ENCODE measurements around the gene ADAM12.
"Not testable (repeated sequence)": the region's sequence is repeated elsewhere in the genome, so short reads cannot be mapped to it uniquely, and the experiment has no call there.

ADAM12 gene

DNA sequence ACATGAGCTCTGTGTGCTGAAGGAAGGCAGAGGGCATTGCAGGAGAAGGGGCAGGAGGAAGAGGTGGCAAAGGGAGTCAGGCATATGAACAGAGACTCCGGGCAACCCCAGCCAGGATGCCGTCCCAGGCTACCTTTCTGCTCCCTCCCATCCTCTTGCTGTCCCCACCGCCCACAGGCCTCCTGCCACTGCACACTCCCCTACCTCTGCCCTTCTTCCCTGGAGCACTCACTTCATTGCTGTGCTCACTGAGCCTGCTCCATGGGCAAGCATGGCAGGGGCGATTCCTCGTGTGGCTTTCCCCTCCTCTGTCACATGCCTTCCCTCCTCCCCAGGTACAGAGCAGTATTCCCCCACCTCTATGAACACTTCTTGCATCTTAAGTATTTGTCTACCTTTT lies 398.5 kb downstream of the ADAM12 start:
- no peak for DNase-seq

DNA sequence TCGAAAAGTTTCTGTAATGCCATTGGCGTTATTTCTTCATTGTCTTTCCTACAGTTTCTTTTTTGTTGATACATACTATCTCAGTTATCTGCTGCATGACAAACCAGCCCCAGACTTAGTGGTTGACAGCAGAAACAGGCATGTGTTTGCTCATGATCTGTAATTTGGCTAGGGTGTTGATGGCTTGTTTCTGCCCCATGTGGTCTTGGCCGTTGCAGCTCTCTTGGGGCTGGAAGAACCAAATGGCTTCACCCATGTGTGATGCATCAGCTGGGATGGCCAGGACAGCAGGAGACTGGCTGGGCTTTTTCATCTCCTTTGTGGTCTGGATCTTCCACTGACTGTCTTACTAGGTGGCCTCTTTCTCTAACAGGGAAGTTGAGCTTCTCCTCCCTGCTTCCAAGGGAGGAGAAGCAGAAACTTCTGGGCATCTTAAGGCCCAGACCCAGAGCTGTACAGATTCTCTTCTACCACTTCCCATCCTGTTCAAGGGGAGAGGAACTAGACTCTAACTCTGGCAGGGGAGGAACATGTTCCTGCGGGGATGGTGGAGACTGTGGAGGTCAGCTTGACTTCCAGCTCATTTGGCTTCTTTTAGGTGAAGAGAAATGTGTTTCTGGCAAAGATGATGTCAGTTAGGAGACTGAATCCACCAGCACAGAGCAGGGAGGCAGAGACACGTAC lies 402.6 kb downstream of the ADAM12 start:
- no peak for DNase-seq

DNA sequence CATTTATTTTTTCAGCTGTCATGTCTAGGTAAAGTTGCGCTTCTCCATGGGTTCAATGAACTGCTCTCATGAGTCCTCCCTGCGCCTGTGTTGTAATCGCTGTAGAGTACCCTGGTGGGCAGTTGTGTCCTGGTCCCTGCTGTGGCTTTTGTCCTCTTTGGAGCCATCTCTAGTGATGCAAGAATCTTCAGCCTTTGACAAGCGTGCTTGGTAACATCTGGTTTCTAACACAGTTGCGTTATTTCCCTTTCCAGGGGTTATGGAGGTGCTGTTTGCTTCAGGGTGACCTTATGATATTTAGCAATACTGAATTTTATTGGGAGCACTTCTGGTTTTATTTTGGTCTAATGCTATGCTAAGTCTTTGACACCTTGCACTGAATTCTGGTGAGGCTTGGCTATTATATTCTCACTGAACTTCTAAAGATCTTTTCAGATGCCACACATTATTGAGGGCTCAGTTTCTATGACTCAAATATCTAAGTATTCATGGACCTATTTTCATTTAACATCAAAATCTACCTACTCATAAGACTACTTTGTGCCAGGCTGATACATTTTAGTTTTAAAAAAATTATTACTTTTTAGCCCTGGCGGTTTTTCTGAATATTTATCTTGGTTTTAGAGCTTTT lies 403.3 kb downstream of the ADAM12 start:
- no peak for DNase-seq

DNA sequence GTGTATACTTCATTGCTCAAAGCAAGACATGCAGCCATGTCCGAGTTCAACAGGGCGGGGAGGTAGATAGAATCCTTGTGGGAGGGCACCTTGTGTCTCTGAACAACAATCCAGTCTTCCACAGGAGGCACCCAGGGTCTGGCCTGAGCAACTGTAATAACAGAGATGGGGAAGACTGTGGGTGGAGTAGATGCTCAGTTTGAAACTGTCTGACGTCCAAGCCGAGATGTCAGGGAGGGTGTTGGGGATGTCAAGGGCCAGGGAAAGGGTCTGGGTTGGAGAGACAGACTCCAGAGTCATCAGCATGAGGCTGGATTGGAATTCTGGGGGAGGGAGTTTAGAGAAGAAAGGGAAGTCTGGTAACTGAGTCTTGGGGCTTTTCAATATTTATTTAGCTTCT lies 403.9 kb downstream of the ADAM12 start:
- DNase-seq = no peak

DNA sequence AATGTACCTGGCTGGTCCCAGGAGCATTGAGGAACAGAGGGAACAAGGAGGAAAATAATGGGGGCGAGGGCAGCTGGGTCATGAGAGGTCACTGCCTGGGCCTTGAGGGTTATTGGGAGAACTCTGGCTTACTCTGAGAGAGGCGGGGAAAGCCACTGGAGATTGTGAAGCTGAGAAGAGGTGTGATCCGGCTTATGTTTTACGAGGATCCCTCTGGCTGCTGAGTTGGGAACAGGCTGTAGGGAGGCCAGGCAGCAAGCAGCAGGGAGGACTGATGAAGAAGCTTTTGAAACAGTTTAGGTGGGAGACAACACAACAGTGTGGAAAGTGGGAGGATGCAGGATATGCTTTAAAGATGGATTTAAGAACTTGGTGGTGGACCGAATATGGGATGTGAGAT lies 404.6 kb downstream of the ADAM12 start:
- DNase-seq = no peak

DNA sequence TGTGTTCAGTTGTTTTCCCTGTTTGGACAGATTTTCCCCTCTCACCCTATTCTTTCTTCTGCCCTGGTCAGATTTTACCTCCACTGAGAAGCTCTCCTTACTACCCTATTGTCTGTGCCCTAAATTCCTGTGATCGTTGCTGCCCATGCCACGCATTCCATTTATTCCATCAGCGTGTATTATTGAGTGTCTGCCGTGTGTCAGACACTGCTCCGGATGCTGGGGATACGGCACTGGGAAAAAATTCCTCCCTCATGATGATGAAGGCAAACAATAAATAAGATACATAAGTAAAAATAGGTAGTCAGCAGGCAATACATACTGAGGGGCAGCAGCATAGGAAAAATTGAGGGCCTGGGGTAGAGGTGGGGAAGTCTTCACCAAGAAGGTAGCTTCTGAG lies 405.1 kb downstream of the ADAM12 start:
- DNase-seq = no peak

DNA sequence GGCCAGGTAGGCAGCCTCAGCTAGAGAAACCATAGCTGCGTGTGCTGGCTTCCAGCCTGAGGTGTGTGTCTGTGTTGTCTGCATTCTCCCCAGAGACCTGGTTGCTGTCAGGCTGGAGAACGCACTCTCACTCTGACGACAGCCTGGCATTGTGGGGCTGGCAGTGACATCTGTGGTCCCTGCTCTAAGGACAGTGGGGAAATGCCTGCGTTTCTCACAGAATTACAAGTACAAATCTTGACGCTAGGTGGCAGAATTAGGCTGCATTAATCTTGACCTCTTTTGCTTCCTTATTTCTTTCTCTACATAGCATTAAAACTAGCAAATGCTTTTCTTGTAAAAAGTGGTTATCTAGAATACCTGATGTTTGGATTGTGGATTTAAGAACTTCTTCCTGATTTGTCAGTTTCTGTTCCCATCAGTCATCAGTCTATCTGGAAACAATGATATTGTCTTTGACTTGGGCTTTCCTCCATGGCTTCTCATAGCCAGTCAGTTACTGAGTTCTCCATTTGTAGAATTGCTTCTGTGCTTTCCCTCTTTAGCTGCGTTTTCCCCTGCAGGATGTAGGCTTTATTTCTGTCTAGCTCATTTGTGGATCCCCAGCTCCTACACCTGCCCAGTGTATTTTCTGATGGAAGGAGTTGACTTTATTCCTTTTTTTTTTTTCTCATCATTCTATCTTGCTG lies 405.9 kb downstream of the ADAM12 start:
- peak in 19 of 56 donors; percentile 6 to 71 (median 18) for DNase-seq

DNA sequence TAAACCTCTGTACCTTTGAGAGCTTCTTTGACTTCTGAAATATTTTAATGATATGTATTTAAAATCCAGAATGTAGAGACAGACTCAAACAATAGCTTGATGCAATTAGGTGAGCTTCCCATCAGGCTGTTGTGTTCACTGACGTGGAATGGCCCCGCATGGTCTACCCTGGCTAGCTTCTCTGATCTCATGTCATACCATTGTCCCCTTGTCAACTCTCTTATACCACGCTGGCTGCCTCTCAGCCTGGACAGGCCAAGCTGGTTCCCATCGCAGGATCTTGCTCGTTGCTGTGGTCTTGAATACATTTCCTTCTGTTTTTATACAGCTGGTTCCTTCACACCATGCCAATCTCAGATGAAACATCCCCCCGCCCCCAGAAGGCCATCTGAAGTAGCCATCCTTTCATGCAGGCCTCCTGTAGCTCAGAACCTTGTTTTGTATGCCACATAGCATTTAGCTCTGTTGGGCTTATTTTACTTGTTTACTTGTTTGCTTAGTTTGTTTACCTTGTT lies 407.7 kb downstream of the ADAM12 start:
- peak in 2 of 56 donors; percentile 10 to 16 for DNase-seq

DNA sequence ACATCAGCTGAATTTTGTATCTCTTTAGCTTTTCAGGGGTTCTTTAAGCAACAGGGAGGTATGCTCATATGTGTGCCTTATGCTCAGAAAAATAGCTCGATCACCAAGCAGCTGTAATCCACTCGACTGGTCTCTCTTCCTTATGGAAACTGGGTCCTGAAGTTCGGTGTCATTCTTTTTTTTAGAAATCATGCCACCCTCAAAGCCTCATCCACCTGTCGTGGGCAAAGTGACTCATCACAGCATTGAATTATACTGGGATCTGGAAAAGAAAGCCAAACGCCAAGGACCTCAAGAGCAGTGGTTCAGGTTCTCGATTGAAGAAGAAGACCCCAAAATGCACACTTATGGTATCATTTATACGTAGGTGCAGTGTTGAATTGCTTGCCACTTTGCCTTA lies 408.3 kb downstream of the ADAM12 start:
- DNase-seq = peak in 3 of 56 donors; percentile 9 to 16 (median 15)

DNA sequence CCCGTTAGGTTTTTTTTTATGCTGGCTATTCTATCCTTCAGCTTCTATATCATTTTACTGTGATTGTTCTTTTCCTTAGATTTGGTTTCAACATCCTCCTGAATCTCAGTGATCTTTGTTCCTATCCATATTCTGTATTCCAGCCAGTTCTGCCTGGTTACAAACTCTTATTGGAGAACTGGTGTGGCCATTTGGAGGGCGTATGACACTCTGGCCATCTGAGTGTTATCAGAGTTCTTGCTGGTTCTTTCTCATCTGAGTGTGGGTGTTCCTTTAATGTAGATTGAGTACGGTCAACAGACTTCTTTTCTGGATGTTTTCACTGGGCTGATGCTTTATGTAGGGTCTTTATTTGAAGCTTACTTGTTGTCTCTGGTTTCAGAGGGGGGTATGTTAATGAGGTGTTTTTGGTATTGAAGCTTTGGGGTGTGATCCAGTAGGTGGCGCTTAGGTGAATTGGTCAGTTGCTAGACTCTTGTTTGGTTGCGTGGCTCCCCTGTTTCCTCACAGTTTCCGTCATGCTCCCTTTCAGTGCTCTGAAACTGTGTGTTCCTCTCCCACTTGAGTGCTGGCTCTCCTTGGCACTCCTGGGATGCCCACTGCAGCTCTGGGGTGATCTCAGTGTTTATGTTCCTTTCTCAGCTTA lies 411.2 kb downstream of the ADAM12 start:
- DNase-seq = no peak

DNA sequence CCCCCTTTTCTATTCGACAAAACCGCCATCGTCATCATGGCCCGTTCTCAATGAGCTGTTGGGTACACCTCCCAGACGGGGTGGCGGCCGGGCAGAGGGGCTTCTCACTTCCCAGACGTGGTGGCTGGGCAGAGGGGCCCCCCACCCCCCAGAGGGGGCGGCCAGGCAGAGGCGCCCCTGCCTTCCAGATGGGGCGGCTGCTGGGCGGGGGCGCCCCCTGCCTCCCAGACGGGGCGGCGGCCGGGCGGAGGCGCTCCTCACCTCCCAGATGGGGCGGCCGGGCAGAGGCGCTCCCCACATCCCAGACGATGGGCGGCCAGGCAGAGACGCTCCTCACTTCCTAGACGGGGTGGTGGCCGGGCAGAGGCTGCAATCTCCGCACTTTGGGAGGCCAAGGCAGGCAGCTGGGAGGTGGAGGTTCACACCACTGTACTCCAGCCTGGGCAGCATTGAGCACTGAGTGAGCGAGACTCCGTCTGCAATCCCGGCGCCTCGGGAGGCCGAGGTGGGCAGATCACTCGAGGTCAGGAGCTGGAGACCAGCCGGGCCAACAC lies 418.1 kb downstream of the ADAM12 start:
- not testable (repeated sequence) for DNase-seq

DNA sequence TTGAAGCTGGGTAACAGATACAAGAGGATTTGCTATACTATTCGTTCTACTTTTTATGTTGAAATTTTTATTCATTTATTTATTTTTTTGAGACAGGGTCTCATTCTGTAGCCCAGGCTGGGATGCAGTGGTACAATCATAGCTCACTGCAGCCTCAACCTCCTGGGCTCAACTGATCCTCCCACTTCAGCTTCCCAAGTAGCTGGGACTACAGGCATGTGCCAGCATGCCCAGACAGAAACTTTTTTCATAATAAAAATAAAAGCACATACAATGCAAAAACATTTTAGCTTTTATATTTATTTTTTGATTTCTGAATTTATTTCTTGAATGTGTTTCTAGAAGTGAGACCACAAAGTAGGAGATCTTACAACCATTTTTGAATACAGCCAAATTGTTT lies 420.7 kb downstream of the ADAM12 start:
- DNase-seq = no peak

DNA sequence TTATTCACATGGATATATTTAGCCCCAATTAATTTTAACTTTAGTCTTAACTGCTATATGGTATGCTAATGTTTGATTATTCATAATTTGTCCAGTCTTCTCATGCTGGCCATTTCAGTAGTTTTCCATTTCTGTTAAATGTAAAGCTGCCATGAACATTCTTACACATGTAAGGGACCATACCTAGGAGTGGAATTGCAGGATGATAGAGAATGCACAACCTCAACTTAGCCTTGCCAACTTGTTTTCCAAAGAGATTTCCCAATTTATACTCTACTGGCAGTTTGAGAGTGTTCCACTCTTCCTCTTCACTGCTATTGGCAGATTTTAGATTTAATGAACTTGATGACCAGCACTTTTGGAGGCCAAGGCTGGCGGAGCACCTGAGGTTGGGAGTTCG lies 423.7 kb downstream of the ADAM12 start:
- DNase-seq = no peak

Measured in nucleus accumbens (tissue), 56 donors.